Measurements from ENCODE around the gene OR5K1. TPM values are rescaled to one million over a fixed set of nuclear protein-coding genes. Genes with fewer than 3 reads are reported as not detected.

OR5K1 gene
- not detected in 2 replicates for total RNA-seq (2014; rRNA removed; shearing (Covaris generic))

DNA sequence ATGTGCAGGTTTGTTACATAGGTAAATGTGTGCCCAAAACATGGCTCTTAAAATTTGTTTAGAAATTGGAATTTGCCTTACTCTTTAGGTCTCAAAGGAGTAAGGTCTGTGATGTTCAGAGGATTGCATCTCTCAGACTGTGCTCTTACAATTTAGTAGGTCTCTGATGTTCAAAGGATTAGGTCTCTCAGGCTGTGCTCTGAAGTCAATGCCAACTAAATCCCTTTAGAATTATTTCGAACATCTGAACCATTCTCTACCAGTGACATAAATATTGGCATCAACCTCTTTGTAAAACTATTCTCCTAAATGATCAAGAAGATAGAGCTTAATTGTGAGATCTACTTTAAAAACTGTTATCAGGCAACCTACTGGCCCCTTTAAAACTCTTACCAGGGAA, at the start of gene OR5K1:
TSS of gene OR5K1 (plus strand) at position 301 of the 400 bp plus-strand sequence. CDS start 6,376 bp downstream, outside the sequence.
- DNase-seq (ENCODE audit: low read depth): no peak

GRCh38 chr3:98432575-98432974, 30.4 kb upstream of the OR5K1 start:
- no peak for DNase-seq (ENCODE audit: low read depth)

DNA sequence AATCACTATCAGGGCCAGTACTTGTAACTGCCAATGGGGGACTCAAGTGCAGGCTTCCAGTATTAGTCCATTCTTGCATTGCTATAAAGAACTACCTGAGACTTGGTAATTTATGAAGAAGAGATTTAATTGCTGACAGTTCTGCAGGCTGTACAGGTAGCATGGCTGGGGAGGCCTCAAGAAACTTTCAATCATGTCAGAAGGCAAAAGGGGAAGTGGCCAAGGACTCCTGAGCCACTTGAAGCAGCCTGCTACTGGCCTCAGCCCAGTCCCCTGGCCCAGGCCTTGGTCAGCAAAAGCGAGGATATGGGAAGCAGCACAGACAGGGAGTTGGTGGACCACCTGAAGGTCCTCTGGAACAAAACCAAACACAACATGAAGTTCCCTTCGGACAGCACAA, 29.2 kb upstream of the OR5K1 start:
- DNase-seq (ENCODE audit: low read depth): no peak

DNA sequence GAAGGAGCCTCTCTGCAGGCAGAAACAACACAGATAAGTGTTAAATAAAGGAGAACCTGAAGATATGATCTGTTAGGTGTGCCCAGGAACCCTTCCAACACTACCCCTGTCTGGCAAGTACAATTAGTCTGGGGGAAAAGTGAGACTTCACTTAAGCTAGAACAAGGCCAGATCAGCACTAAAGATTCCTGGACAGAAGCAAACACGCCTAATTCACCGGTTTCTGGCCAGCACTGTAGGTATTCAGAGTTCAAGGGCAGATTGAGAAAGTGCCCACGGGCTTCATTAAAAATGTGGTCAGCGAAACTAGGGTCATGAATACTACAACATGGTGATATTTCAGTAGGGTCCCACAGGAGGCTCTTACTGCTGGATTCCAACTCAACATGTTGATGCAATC, 28.6 kb upstream of the OR5K1 start:
- DNase-seq (ENCODE audit: low read depth): no peak

- DNase-seq (ENCODE audit: low read depth): no peak
Measured at GRCh38 chr3:98440283-98440682, 22.7 kb upstream of the OR5K1 start.

DNA sequence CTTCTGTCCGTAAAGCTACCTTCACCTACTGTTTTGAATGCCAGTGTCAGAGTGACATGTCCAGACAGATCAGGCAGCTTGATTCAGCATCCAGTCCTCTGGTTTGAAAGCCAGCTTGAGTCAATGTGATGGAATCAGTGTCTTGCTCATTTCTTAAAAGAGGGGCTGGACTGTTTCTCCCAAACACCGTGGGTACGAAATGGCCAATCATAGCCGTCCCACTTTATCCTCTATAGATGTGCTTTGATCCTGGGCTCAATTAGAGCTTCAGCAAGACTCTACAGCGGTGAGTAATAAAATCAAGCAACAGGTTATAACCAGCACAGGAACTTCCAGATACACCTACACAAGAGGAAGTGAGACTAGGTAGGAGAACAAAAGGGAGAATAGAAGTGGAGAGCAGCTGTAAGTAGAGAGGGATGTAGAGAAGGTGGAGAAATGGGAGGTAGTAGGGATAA, 17.0 kb upstream of the OR5K1 start:
- DNase-seq (ENCODE audit: low read depth): no peak

GRCh38 chr3:98449606-98450193, 13.3 kb upstream of the OR5K1 start:
- no peak for DNase-seq (ENCODE audit: low read depth)

DNA sequence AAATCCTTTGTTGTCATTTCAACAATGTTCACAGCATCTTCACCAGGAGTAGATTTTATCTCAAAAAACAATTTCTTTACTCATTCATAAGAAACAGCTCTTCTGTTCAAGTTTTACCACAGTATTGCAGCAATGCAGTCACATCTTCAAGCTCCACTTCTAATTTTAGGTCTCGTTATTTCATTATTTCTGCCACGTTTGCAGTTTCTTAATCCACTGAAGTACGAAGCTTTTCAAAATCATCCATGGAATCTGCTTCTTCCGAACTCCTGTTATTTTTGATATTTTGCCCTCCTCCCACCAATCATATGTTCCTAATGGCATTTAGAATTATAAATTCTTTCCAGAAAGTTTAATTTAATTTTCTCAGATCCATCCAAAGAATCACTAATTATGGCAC, 12.6 kb upstream of the OR5K1 start:
- no peak for DNase-seq (ENCODE audit: low read depth)

- DNase-seq (ENCODE audit: low read depth): no peak
Measured at GRCh38 chr3:98453827-98454226, 9.2 kb upstream of the OR5K1 start.

DNA sequence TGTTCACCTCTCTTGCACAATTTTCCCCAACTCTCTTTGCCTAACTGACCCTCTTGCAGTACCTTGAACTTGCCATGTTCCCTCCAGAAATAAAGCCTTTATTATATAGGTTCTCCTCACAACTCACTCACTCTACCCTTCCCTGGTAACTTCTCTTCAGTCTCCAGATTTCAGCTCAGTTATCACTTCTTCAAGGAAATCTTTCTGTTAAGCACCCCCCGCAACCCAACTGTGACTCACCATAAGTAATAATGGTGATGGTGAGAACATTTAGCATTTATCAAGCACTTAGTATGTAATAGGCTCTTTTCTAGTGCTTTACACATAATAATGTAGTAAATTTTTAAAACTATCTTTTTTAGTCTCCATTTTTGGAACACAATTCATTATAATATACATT, 8.1 kb upstream of the OR5K1 start:
- DNase-seq (ENCODE audit: low read depth): no peak

GRCh38 chr3:98457543-98457942, 5.5 kb upstream of the OR5K1 start:
- no peak for DNase-seq (ENCODE audit: low read depth)

DNA sequence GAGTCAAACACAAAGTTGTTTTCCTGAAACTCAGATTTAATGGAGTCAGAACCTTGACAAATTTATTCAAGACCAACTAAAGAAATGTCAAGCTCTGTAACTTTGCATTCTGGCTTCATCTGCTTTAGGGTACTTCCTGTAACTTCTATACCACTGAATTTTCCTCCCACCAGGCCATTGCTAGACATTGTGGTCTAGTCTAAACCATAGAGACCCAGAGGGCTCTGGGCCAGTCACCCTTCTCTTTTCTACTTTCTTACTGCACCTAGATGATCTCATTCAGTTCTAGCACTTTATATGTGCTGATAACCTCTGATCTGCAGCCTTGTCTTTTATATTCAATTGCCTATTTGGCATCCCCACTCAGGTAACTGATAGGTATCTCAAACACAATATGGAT, 2.8 kb upstream of the OR5K1 start:
- no peak for DNase-seq (ENCODE audit: low read depth)

DNA sequence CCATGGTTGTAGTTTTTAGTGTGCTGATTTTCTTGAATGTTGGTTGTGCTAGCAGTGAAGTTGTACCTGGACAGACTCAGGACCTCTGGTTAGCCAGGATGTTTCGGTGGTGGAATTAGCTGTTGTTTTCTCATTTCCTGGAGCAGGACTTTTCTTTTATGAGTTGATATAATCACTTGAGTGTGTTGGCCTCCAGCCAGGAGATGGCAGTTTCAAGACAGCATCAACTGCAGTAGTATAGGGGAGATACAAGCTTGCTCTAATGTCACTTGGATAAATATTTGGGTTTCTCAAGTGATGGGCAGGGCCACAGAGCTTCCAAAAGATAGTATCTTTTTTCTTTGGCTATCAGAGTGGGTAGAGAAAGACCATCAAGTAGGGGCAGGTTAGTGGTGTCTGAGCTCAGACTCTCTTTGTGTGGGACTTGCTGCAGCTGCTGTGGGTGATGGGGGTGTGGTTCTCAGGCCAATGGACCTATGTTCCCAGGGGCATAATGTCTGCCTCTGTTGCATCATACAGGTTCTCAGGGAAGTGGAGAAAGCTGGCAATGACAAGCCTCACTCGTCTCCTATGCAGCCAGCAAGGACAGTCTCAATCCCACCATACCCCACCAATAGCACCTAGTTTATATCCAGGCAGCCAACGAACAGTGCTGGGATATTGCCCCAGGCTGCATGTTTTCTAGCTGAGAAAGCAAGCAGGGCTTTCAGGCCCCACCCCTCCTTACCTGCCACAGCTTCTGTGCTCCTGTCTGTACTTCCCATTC, 19.9 kb downstream of the OR5K1 start:
- no peak for DNase-seq (ENCODE audit: low read depth)

DNA sequence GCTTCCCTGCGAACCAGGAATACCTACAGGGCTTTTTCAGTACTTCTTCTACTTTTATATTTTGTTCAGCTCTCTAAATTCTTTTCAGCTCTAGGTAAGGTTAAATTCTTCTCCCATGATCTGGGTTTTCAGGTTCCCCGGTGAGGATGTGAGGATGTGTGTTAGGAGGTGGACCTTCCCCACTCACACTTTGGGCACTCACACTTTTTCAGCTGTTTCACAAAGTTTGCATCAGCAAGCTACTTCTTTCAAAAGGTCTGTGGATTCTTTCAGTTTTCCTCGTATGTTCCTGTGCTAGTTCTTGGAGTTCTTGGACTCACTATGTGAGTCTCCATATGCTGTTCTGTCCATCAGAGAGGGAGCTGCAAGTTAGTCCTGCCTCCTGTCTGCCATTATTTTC, 20.6 kb downstream of the OR5K1 start:
- DNase-seq (ENCODE audit: low read depth): no peak

- no peak for DNase-seq (ENCODE audit: low read depth)
Measured at GRCh38 chr3:98497381-98497780, 34.4 kb downstream of the OR5K1 start, which contains the start of gene OR5K2. Gene OR5K2 (plus strand): TSS chr3:98497681. CDS start chr3:98497681, 0 bp downstream.

DNA sequence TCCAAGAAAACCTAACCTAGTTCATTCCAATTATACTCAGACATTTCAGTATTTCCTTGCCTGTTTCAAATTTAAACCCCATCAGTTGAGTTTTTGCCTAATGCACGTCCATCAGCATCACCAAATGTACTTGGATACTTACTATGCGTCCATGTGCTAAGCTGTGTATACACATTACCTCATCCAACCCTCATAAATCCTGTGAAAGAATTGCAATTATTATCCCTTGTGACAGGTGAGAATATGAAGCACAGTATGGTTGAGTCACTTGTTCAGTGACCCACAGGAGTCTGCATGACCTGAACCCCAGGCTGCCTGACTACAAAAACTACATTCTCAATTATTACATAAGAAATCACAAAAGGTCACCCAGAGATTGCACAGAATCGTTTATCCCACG, 37.0 kb downstream of the OR5K1 start:
- no peak for DNase-seq (ENCODE audit: low read depth)

- no peak for DNase-seq (ENCODE audit: low read depth)
Measured at GRCh38 chr3:98501270-98501669, 38.3 kb downstream of the OR5K1 start.

DNA sequence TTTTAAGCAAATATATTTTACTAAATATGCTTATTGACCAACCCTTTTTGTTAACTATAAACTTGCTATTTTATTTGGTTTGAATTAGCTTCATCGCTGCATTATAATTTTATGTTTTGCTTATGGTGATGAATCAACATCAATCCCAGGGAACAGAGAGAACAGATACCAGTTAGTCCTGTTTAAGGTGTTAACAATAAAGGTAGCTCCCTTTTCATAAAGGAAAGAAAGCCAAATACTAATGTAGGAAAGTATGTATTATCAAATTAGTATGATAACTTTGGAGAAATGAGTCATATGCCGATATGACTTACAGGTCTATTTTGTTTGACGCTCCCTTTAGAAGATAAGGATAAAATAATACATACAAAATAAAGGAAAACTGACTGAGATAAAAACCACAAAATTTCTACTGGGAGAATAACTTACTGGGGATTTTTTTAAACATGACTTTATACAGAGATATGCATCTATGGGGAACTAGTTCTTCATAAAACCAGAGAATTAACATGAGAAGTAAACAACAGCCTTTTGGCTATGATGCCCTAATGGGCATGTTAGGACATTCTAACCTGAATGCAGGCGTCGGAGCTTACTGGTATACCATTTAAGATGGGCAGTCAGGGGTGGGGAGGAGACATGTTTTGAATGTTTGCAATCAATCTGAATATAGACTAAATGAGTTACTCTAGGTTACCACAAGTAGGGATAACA, 39.0 kb downstream of the OR5K1 start:
- DNase-seq (ENCODE audit: low read depth): no peak

GRCh38 chr3:98504539-98504938, 41.5 kb downstream of the OR5K1 start:
- DNase-seq (ENCODE audit: low read depth): no peak

DNA sequence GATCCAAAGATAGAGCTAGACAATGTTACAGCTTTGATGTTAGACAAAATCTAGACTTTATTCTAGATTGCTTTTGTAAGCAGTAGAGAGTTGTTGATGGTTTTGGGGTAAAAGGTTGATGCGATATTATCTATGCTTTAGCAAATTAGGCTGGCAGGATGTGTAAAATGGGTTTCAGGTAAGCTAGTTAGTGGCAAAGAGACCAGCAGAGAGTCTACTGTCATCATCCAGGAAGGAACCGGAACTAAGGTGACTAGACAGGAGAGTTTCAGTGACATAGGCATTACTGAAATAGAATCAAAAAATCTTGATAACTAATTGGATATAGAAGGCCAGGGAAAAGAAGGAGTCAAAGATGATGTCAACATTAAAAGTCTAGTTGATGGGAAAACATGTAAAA, 45.6 kb downstream of the OR5K1 start:
- DNase-seq (ENCODE audit: low read depth): no peak

DNA sequence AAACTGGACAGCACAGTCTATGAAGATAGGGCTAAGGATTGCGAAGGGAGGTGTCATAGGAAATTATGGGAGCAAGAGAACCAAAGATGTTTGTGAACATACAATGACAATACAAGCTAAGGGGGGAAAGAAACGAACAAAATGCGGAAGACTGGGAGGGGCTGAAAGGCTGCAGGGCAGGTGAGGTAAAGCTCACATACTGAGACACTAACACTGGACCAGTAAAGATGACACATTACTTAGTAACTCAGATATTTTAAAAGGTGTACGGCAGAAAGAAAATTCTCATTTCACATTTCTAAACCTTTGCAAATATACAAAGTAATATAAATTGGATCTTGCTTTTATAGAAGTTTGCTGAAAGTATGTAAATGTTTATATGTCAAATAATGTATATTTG, 49.6 kb downstream of the OR5K1 start:
- no peak for DNase-seq (ENCODE audit: low read depth)

GRCh38 chr3:98513091-98513511, 50.1 kb downstream of the OR5K1 start:
- peak; percentile 77 for DNase-seq (ENCODE audit: low read depth)

- no peak for DNase-seq (ENCODE audit: low read depth)
Measured at GRCh38 chr3:98513736-98514135, 50.7 kb downstream of the OR5K1 start.

Data from RPMI7951 (cell line).